Sigmoid colon (tissue), 4 donors: Measurements from ENCODE around the gene SUMF1.

ENCODE experiments used
- EP300 ChIP-seq, 4 donors: sonication (generic); formaldehyde crosslinking; IDR thresholded peaks; one replicate each; pipeline ENCODE4 v1.6.1; 2017; ENCODE audit warnings: antibody characterized with exemption in 4 of 4
- POLR2A ChIP-seq, 2 donors: fragments of 450-650 bp; IDR thresholded peaks; one replicate each; pipeline ENCODE4 v1.6.1; 2016; ENCODE audit warnings: antibody characterized with exemption in 2 of 2, mild to moderate bottlenecking in 2 of 2, moderate library complexity in 2 of 2
- POLR2AphosphoS5 ChIP-seq, 4 donors: sonication (generic); formaldehyde crosslinking; IDR thresholded peaks; one replicate each; pipeline ENCODE4 v1.6.1; 2017; ENCODE audit warnings: antibody characterized with exemption in 4 of 4
- TF ChIP-seq, protein P1 (sequence below), 4 experiments: fragments of 450-650 bp in 3 of 4; fragments of 200-600 bp in 1 of 4; IDR thresholded peaks; one replicate each; pipeline ENCODE4 v1.5.1; 2016 to 2019; ENCODE audit warnings: antibody characterized with exemption in 4 of 4, mild to moderate bottlenecking in 3 of 4, moderate library complexity in 2 of 4

DNA sequence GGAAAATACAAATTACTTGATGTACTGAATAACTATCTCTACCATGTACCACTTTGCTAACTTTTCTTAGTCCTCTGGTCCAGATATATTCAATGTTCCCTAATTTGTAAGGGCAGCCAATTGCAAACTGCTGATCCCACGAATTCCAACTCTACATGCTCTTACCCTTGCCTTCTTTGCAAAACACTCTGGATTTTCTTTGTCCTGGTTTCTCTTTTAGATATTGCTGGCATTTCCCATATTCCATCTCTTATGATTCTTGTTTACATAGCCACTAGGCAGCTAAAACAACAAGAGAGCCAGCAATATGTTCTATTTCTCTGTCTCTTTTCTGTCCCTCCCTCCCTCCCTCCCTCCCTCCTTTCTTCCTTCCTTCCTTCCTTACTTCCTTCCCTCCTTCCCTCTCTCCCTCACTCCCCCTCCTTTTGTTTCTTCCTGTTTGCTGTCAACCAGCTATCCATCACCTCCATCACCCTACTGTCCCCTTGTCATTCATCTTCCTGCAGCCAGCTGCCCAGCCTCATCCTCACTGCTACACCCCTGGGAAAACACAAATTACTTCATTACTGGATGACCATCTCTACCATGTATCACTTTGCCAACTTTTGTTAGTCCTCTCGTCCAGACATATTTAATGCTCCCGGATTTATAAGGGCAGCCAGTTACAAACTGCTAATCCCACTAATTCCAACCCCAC, 130.1 kb downstream of the SUMF1 start:
- TF ChIP-seq, protein P1, sequence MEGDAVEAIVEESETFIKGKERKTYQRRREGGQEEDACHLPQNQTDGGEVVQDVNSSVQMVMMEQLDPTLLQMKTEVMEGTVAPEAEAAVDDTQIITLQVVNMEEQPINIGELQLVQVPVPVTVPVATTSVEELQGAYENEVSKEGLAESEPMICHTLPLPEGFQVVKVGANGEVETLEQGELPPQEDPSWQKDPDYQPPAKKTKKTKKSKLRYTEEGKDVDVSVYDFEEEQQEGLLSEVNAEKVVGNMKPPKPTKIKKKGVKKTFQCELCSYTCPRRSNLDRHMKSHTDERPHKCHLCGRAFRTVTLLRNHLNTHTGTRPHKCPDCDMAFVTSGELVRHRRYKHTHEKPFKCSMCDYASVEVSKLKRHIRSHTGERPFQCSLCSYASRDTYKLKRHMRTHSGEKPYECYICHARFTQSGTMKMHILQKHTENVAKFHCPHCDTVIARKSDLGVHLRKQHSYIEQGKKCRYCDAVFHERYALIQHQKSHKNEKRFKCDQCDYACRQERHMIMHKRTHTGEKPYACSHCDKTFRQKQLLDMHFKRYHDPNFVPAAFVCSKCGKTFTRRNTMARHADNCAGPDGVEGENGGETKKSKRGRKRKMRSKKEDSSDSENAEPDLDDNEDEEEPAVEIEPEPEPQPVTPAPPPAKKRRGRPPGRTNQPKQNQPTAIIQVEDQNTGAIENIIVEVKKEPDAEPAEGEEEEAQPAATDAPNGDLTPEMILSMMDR (IDR thresholded peaks at IDR 0.05) = no peak
- no peak for TF ChIP-seq POLR2A (IDR thresholded peaks at IDR 0.05)
- no peak for TF ChIP-seq EP300 (IDR thresholded peaks at IDR 0.05)
- no peak for TF ChIP-seq POLR2AphosphoS5 (IDR thresholded peaks at IDR 0.05)
